Glutamatergic neuron (in vitro differentiated cells): Measurements from ENCODE around the gene EDC3. TPM values are rescaled to one million over a fixed set of nuclear protein-coding genes. Genes with fewer than 3 reads are reported as not detected.
"Not testable (repeated sequence)": the region's sequence is repeated elsewhere in the genome, so short reads cannot be mapped to it uniquely, and the experiment has no call there.

Experiments
- DNase-seq: peaks from one replicate; pipeline ENCODE4 v3.0.0; 2022
- H3K27ac Mint-ChIP-seq: one replicate; pipeline ENCODE4 v1.8.0; 2020; ENCODE audit warnings: mild to moderate bottlenecking, mixed read lengths, inconsistent platforms; ENCODE audit not compliant: unreplicated experiment
- H3K27me3 Mint-ChIP-seq: one replicate; pipeline ENCODE4 v1.8.0; 2020; ENCODE audit warnings: mild to moderate bottlenecking, moderate library complexity, mixed read lengths, inconsistent platforms; ENCODE audit not compliant: unreplicated experiment
- H3K36me3 Mint-ChIP-seq: one replicate; pipeline ENCODE4 v1.8.0; 2020; ENCODE audit warnings: mild to moderate bottlenecking, mixed read lengths, inconsistent platforms; ENCODE audit not compliant: unreplicated experiment
- H3K4me1 Mint-ChIP-seq: one replicate; pipeline ENCODE4 v1.8.0; 2020; ENCODE audit warnings: mild to moderate bottlenecking, low read depth, mixed read lengths, inconsistent platforms; ENCODE audit not compliant: unreplicated experiment
- H3K4me3 Mint-ChIP-seq: one replicate; pipeline ENCODE4 v1.8.0; 2020; ENCODE audit warnings: mild to moderate bottlenecking, mixed read lengths, inconsistent platforms; ENCODE audit not compliant: unreplicated experiment
- H3K9me3 Mint-ChIP-seq: one replicate; pipeline ENCODE4 v1.8.0; 2020; ENCODE audit warnings: mild to moderate bottlenecking, moderate library complexity, mixed read lengths, inconsistent platforms; ENCODE audit not compliant: unreplicated experiment
- CTCF ChIP-seq: fragments of 200-600 bp; sonication (generic); IDR thresholded peaks from one replicate; pipeline ENCODE4 v1.5.0; 2021; ENCODE audit not compliant: partially characterized antibody, unreplicated experiment
- total RNA-seq: library from RNA; stranded (reverse); fragmentation: NEBNext Ultra II Directional; extraction: Animal tissue kit (Norgen Biotek cat#: 25700); gene quantifications from one replicate; pipeline ENCODE4 v1.2.1, GENCODE V29; 2021; ENCODE audit not compliant: unreplicated experiment

EDC3 gene
- total RNA-seq, 1 donor from 2014 or later = 66.0 TPM

- Mint-ChIP-seq H3K9me3 (peaks cover 6% of the 10 kb centered on the region), H3K4me1 (peaks cover 10% of the 10 kb centered on the region), H3K27ac (peak overlapping the region; percentile 63), H3K27me3 (peaks cover 7% of the 10 kb centered on the region), H3K36me3 (no peaks in the 10 kb centered on the region), H3K4me3 (no peak overlapping the region)
- TF ChIP-seq CTCF = no peak
- DNase-seq = no peak
Observed at GRCh38 chr15:74631087-74631385, 64.8 kb downstream of the EDC3 start.

- Mint-ChIP-seq H3K4me3 (peak overlapping the region; percentile 61), H3K9me3 (peaks cover 6% of the 10 kb centered on the region), H3K27ac (peak overlapping the region; percentile 63), H3K36me3 (no peaks in the 10 kb centered on the region), H3K4me1 (peaks cover 10% of the 10 kb centered on the region), H3K27me3 (peaks cover 13% of the 10 kb centered on the region)
- peak; percentile 65 for DNase-seq
- TF ChIP-seq CTCF = no peak
Observed at GRCh38 chr15:74630284-74631086, 65.3 kb downstream of the EDC3 start.

GRCh38 chr15:74629696-74630095 lies 66.1 kb downstream of the EDC3 start:
- H3K9me3 Mint-ChIP-seq = not testable (repeated sequence)

GRCh38 chr15:74628949-74629348 lies 66.9 kb downstream of the EDC3 start:
- Mint-ChIP-seq H3K9me3 (no peaks in the 10 kb centered on the region), H3K27ac (peak overlapping the region; percentile 18), H3K36me3 (no peaks in the 10 kb centered on the region), H3K27me3 (peaks cover 13% of the 10 kb centered on the region), H3K4me3 (no peak overlapping the region), H3K4me1 (peaks cover 10% of the 10 kb centered on the region)
- no peak for DNase-seq
- TF ChIP-seq CTCF = no peak

More at GRCh38 chr15:74629696-74630095, 66.1 kb downstream of the EDC3 start:
- Mint-ChIP-seq H3K27me3 (peaks cover 13% of the 10 kb centered on the region), H3K4me1 (peaks cover 10% of the 10 kb centered on the region)
- not testable (repeated sequence) for DNase-seq, H3K27ac Mint-ChIP-seq, H3K36me3 Mint-ChIP-seq, H3K4me3 Mint-ChIP-seq

- DNase-seq = no peak
- peaks cover 13% of the 10 kb centered on the region for H3K27me3 Mint-ChIP-seq
- no peaks in the 10 kb centered on the region for H3K36me3 Mint-ChIP-seq
- no peak overlapping the region for H3K4me3 Mint-ChIP-seq
- no peak for TF ChIP-seq CTCF
- no peaks in the 10 kb centered on the region for H3K9me3 Mint-ChIP-seq
- peaks cover 10% of the 10 kb centered on the region for H3K4me1 Mint-ChIP-seq
- no peak overlapping the region for H3K27ac Mint-ChIP-seq
Observed at GRCh38 chr15:74628199-74628598, 67.6 kb downstream of the EDC3 start.
